ENCODE measurements around the gene RIIAD1.

Gene RIIAD1

GRCh38 chr1:151710187-151710840 lies 11.0 kb upstream of the RIIAD1 start:
- no peaks in the 10 kb centered on the region for H3K27me3 ChIP-seq (ENCODE audit: control insufficient read depth, insufficient read depth, low read length)
- no CpG with 5 or more reads among the region's 15 CpGs for WGBS (ENCODE audit: insufficient coverage, insufficient read length)
- no peaks in the 10 kb centered on the region for H3K36me3 ChIP-seq (ENCODE audit: control insufficient read depth, insufficient read depth, low read length)
- no peak for DNase-seq (ENCODE audit: low read depth, low spot score)
- H3K27ac ChIP-seq (ENCODE audit: low read length) = no peak overlapping the region
- no peak overlapping the region for H3K4me3 ChIP-seq (ENCODE audit: low read length)
- H3K9me3 ChIP-seq (ENCODE audit: control insufficient read depth, insufficient read depth, low read length) = no peaks in the 10 kb centered on the region
- H3K4me1 ChIP-seq (ENCODE audit: control insufficient read depth, insufficient read depth, low read length) = no peaks in the 10 kb centered on the region

GRCh38 chr1:151711044-151711800 lies 10.1 kb upstream of the RIIAD1 start:
- no peak overlapping the region for H3K4me3 ChIP-seq (ENCODE audit: low read length)
- H3K4me1 ChIP-seq (ENCODE audit: control insufficient read depth, insufficient read depth, low read length) = 0 out of 2 replicates have a peak, but pooled peaks cover under 1% of the 10 kb centered on the region
- no peaks in the 10 kb centered on the region for H3K27me3 ChIP-seq (ENCODE audit: control insufficient read depth, insufficient read depth, low read length)
- WGBS (ENCODE audit: insufficient coverage, insufficient read length) = no CpG with 5 or more reads among the region's 21 CpGs
- no peaks in the 10 kb centered on the region for H3K9me3 ChIP-seq (ENCODE audit: control insufficient read depth, insufficient read depth, low read length)
- H3K36me3 ChIP-seq (ENCODE audit: control insufficient read depth, insufficient read depth, low read length) = no peaks in the 10 kb centered on the region
- no peak overlapping the region for H3K27ac ChIP-seq (ENCODE audit: low read length)
- DNase-seq (ENCODE audit: low read depth, low spot score) = no peak

- H3K27ac ChIP-seq (ENCODE audit: low read length) = no peak overlapping the region
- H3K9me3 ChIP-seq (ENCODE audit: control insufficient read depth, insufficient read depth, low read length) = no peaks in the 10 kb centered on the region
- DNase-seq (ENCODE audit: low read depth, low spot score) = no peak
- no peaks in the 10 kb centered on the region for H3K36me3 ChIP-seq (ENCODE audit: control insufficient read depth, insufficient read depth, low read length)
- no CpG with 5 or more reads among the region's 10 CpGs for WGBS (ENCODE audit: insufficient coverage, insufficient read length)
- no peaks in the 10 kb centered on the region for H3K27me3 ChIP-seq (ENCODE audit: control insufficient read depth, insufficient read depth, low read length)
- H3K4me1 ChIP-seq (ENCODE audit: control insufficient read depth, insufficient read depth, low read length) = 0 out of 2 replicates have a peak, but pooled peaks cover 2% of the 10 kb centered on the region
- no peak overlapping the region for H3K4me3 ChIP-seq (ENCODE audit: low read length)
Measured at GRCh38 chr1:151711951-151712350, 9.4 kb upstream of the RIIAD1 start.

- Histone ChIP-seq H3K4me1 (ENCODE audit: control insufficient read depth, insufficient read depth, low read length) (0 out of 2 replicates have a peak, but pooled peaks cover 2% of the 10 kb centered on the region), H3K9me3 (ENCODE audit: control insufficient read depth, insufficient read depth, low read length) (no peaks in the 10 kb centered on the region), H3K27ac (ENCODE audit: low read length) (no peak overlapping the region), H3K4me3 (ENCODE audit: low read length) (no peak overlapping the region), H3K27me3 (ENCODE audit: control insufficient read depth, insufficient read depth, low read length) (peaks cover 1% of the 10 kb centered on the region; the same call in 1 of the 2 replicates), H3K36me3 (ENCODE audit: control insufficient read depth, insufficient read depth, low read length) (no peaks in the 10 kb centered on the region)
- DNase-seq (ENCODE audit: low read depth, low spot score) = no peak
- WGBS (ENCODE audit: insufficient coverage, insufficient read length) = no CpG with 5 or more reads among the region's 2 CpGs
Measured at GRCh38 chr1:151713044-151713443, 8.3 kb upstream of the RIIAD1 start.

DNA sequence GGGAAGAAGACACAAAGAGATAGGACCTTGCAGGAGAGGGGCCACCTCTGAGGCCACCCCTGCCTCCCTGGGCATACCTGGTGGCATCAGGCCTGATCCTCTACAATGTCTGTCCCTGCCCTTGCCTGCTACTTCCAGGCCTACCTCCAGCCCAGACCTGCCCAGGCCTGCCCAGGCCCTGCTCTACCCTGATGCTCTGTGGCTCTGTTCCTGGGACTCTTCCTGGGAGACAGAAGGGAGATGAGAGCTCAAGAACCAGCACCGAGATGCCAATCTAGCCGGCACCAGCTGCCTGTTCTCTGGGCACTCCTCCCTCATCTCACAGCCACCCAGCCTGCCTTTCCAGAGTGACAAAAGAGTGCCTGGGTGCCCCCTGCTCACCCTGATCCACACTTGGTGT lies 7.4 kb upstream of the RIIAD1 start:
- Histone ChIP-seq H3K9me3 (ENCODE audit: control insufficient read depth, insufficient read depth, low read length) (no peaks in the 10 kb centered on the region), H3K4me3 (ENCODE audit: low read length) (no peak overlapping the region), H3K36me3 (ENCODE audit: control insufficient read depth, insufficient read depth, low read length) (no peaks in the 10 kb centered on the region), H3K4me1 (ENCODE audit: control insufficient read depth, insufficient read depth, low read length) (0 out of 2 replicates have a peak, but pooled peaks cover 2% of the 10 kb centered on the region), H3K27me3 (ENCODE audit: control insufficient read depth, insufficient read depth, low read length) (peaks cover 4% of the 10 kb centered on the region; the same call in 1 of the 2 replicates), H3K27ac (ENCODE audit: low read length) (no peak overlapping the region)
- DNase-seq (ENCODE audit: low read depth, low spot score) = no peak
- WGBS (ENCODE audit: insufficient coverage, insufficient read length) = no CpG with 5 or more reads among the region's 2 CpGs

- Histone ChIP-seq H3K36me3 (ENCODE audit: control insufficient read depth, insufficient read depth, low read length) (no peaks in the 10 kb centered on the region), H3K9me3 (ENCODE audit: control insufficient read depth, insufficient read depth, low read length) (no peaks in the 10 kb centered on the region), H3K4me1 (ENCODE audit: control insufficient read depth, insufficient read depth, low read length) (0 out of 2 replicates have a peak, but pooled peaks cover 2% of the 10 kb centered on the region), H3K27me3 (ENCODE audit: control insufficient read depth, insufficient read depth, low read length) (peaks cover 4% of the 10 kb centered on the region; the same call in 1 of the 2 replicates), H3K4me3 (ENCODE audit: low read length) (no peak overlapping the region), H3K27ac (ENCODE audit: low read length) (no peak overlapping the region)
- no peak for DNase-seq (ENCODE audit: low read depth, low spot score)
- WGBS (ENCODE audit: insufficient coverage, insufficient read length) = no CpG with 5 or more reads among the region's 10 CpGs
Measured at GRCh38 chr1:151714820-151715725, 6.2 kb upstream of the RIIAD1 start.

- DNase-seq (ENCODE audit: low read depth, low spot score) = no peak
- 0 out of 2 replicates have a peak, but pooled peaks cover 2% of the 10 kb centered on the region for H3K4me1 ChIP-seq (ENCODE audit: control insufficient read depth, insufficient read depth, low read length)
- peaks cover 4% of the 10 kb centered on the region; the same call in 1 of the 2 replicates for H3K27me3 ChIP-seq (ENCODE audit: control insufficient read depth, insufficient read depth, low read length)
- H3K9me3 ChIP-seq (ENCODE audit: control insufficient read depth, insufficient read depth, low read length) = no peaks in the 10 kb centered on the region
- no CpG with 5 or more reads among the region's 17 CpGs for WGBS (ENCODE audit: insufficient coverage, insufficient read length)
- no peaks in the 10 kb centered on the region for H3K36me3 ChIP-seq (ENCODE audit: control insufficient read depth, insufficient read depth, low read length)
- no peak overlapping the region for H3K27ac ChIP-seq (ENCODE audit: low read length)
- peak overlapping the region; percentile 30; the same call in 1 of the 2 replicates for H3K4me3 ChIP-seq (ENCODE audit: low read length)
Measured at GRCh38 chr1:151715726-151716404, 5.5 kb upstream of the RIIAD1 start.

DNA sequence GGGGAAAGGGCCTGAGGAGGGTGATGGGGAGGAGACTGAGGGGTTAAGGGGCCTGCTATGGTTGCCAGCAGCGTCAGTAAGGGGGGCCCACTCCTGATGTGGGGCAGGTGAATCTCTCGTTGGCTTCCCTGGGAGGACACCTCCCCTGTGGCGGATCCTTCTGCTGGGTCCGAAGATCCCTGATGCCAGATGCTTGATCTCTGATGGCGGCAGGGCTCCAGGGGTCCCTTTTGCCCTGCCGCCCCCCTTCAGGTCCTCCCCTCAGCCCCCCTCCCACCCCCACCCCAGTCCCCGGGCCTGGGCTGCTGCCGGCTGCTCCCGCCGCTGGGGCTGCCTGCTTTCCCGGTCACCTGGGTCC lies 4.9 kb upstream of the RIIAD1 start:
- Histone ChIP-seq H3K36me3 (ENCODE audit: control insufficient read depth, insufficient read depth, low read length) (no peaks in the 10 kb centered on the region), H3K9me3 (ENCODE audit: control insufficient read depth, insufficient read depth, low read length) (no peaks in the 10 kb centered on the region), H3K27ac (ENCODE audit: low read length) (no peak overlapping the region), H3K27me3 (ENCODE audit: control insufficient read depth, insufficient read depth, low read length) (peaks cover 4% of the 10 kb centered on the region; the same call in 1 of the 2 replicates), H3K4me1 (ENCODE audit: control insufficient read depth, insufficient read depth, low read length) (0 out of 2 replicates have a peak, but pooled peaks cover 2% of the 10 kb centered on the region), H3K4me3 (ENCODE audit: low read length) (peak overlapping the region; percentile 30; the same call in 1 of the 2 replicates)
- no CpG with 5 or more reads among the region's 11 CpGs for WGBS (ENCODE audit: insufficient coverage, insufficient read length)
- DNase-seq (ENCODE audit: low read depth, low spot score) = no peak

DNA sequence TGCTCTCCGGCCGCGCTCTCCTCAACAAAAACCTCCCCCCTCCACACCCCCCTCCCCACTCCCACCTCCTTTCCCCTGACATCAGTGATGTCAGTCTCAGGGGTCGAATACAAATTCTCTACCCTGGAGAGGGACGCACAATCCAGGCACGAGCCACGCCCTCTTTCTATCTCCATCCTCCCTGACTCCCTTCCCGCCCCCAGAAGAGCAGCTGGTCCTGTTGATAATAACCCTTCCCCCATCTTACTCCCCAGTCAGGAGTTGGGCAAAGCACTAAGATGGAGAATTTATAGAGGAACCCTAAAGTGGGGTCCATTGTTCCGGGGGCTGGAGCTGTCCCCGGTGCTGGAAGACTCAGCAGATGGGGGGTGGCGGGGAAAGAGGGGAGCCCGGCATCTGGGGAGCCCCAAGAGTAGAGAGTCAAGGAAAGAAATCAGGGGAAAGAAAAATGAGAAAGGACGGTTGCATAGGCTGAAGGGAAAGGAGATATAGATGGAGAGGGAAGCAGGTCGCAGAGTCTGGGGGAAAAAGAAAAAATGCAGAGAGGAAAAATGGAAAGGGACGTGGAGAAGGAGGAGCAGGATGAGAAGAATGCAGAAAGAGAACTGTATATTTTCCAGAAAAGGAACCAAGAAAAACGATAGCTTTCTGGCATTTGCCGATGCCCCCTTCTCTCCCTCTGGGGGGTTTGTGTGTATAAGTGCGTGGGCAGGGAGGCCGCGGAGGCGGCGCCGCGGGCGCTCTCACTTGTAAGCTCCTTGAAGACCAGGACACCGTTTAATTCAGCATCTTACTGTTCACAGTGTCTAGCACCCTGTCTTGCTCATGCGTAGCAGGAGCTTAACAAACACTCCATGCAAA lies 4.3 kb upstream of the RIIAD1 start, which contains the start of gene CELF3:
Gene CELF3, minus strand, starts transcription at position 33 of the 861 bp plus-strand sequence. CDS start 783 bp downstream, outside the sequence.
- WGBS (ENCODE audit: insufficient coverage, insufficient read length) = no CpG with 5 or more reads among the region's 27 CpGs
- DNase-seq (ENCODE audit: low read depth, low spot score) = no peak
- Histone ChIP-seq H3K36me3 (ENCODE audit: control insufficient read depth, insufficient read depth, low read length) (no peaks in the 10 kb centered on the region), H3K4me3 (ENCODE audit: low read length) (peak within 1 kb of the TSS; percentile 30; the same call in 1 of the 2 replicates), H3K9me3 (ENCODE audit: control insufficient read depth, insufficient read depth, low read length) (no peaks in the 10 kb centered on the region), H3K4me1 (ENCODE audit: control insufficient read depth, insufficient read depth, low read length) (0 out of 2 replicates have a peak, but pooled peaks cover 2% of the 10 kb centered on the region), H3K27me3 (ENCODE audit: control insufficient read depth, insufficient read depth, low read length) (peaks cover 7% of the 10 kb centered on the region; the same call in 1 of the 2 replicates), H3K27ac (ENCODE audit: low read length) (no peak within 1 kb of the TSS)
